Activated T-cell treated with anti-CD3 and anti-CD28 coated beads, Interleukin-2, amount 50 U/mL, for 72 hours (primary cell): ENCODE results near the gene FAM8A1. TPM values are rescaled to one million over a fixed set of nuclear protein-coding genes. Genes with fewer than 3 reads are reported as not detected.

Source experiments
- ATAC-seq, 2 donors: fragments of 150-1000 bp; cut with Tn5 transposase; replicated peaks in 1 of 2; 2 replicates each; pipeline ENCODE4 v1.10.0; 2021; ENCODE audit warnings: moderate library complexity in 2 of 2, mild to moderate bottlenecking in 1 of 2
- DNase-seq, 2 donors: peaks; one replicate each; pipeline ENCODE4 v3.0.0; 2021 to 2022; ENCODE audit warnings: mixed read lengths in 1 of 2
- H3K27ac Mint-ChIP-seq: one replicate; pipeline ENCODE4 v1.8.0; 2022; ENCODE audit warnings: mild to moderate bottlenecking, moderate library complexity, mixed read lengths
- H3K27me3 Mint-ChIP-seq: one replicate; pipeline ENCODE4 v1.8.0; 2022; ENCODE audit warnings: low read depth, mixed read lengths
- H3K36me3 Mint-ChIP-seq, 2 donors: one replicate each; pipeline ENCODE4 v1.8.0; 2022; ENCODE audit warnings: mixed read lengths in 2 of 2, mild to moderate bottlenecking in 1 of 2; ENCODE audit not compliant: insufficient read depth in 2 of 2
- H3K4me1 Mint-ChIP-seq: one replicate; pipeline ENCODE4 v1.8.0; 2022; ENCODE audit warnings: low read depth, mixed read lengths
- H3K4me3 Mint-ChIP-seq, 2 donors: one replicate each; pipeline ENCODE4 v1.8.0; 2022; ENCODE audit warnings: mild to moderate bottlenecking in 2 of 2, mixed read lengths in 2 of 2, moderate library complexity in 2 of 2
- H3K9me3 Mint-ChIP-seq, 2 donors: one replicate each; pipeline ENCODE4 v1.8.0; 2022; ENCODE audit warnings: mixed read lengths in 2 of 2
- total RNA-seq, 2 donors: library from RNA; stranded (reverse); gene quantifications; one replicate each; pipeline ENCODE4 v1.2.3, GENCODE V29; 2022

Gene FAM8A1
- total RNA-seq, 2 donors from 2014 or later, result 6.3 to 7.3 TPM

DNA sequence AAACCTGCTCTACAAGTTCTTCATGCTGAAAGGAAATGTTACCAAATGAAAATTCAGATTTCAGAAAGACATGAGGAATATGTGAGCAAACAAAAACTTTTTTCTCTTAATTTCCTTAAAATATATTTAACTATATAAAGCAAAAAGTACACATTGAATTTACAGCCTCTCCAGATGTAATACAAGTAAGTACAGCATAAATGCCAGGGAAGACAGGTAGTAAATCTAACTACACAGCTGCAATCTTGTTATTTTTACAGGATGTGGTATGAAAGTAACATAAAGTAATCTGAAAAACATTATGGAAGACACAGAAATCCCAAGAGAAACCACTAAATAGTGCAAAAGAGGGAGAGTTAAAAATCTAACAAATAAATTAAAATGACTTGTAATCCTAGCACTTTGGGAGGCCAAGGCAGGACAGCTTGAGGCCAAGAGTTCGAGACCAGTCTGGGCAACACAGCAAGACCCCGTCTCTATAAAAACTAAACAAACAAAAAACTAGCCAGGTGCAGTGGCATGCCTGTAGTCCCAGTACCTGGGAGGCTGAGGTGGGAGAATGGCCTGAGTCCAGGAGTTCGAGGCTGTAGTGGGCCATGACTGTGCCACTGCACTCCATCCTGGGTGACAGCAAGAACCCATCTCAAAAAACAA is 50.7 kb downstream of the FAM8A1 start:
- Mint-ChIP-seq H3K9me3 (no peaks in the 10 kb centered on the region), H3K4me3 (no peak overlapping the region), H3K4me1 (peaks cover 21% of the 10 kb centered on the region), H3K36me3 (peaks cover 10 to 41% of the 10 kb centered on the region in 2 donors), H3K27me3 (no peaks in the 10 kb centered on the region), H3K27ac (no peak overlapping the region)
- DNase-seq, result no peak
- no peak for ATAC-seq

- Mint-ChIP-seq H3K9me3 (no peaks in the 10 kb centered on the region), H3K27me3 (no peaks in the 10 kb centered on the region), H3K4me3 (peak overlapping the region in 1 of 2 donors; percentile 7), H3K27ac (peak overlapping the region; percentile 63), H3K36me3 (peaks cover 5 to 28% of the 10 kb centered on the region in 2 donors), H3K4me1 (peaks cover 26% of the 10 kb centered on the region)
- DNase-seq, result peak in 1 of 2 donors; percentile 3
- peak; percentile 89 to 90 for ATAC-seq
Observed at GRCh38 chr6:17653198-17653882, 53.2 kb downstream of the FAM8A1 start.

- peaks cover 26% of the 10 kb centered on the region for H3K4me1 Mint-ChIP-seq
- ATAC-seq (no peak), DNase-seq (no peak)
- no peaks in the 10 kb centered on the region for H3K27me3 Mint-ChIP-seq
- no peaks in the 10 kb centered on the region for H3K9me3 Mint-ChIP-seq
- H3K4me3 Mint-ChIP-seq, result no peak overlapping the region
- H3K27ac Mint-ChIP-seq, result no peak overlapping the region
- peaks cover 3 to 30% of the 10 kb centered on the region in 2 donors for H3K36me3 Mint-ChIP-seq
Observed at GRCh38 chr6:17656092-17656491, 56.0 kb downstream of the FAM8A1 start.

- Mint-ChIP-seq H3K4me3 (no peak overlapping the region), H3K4me1 (peaks cover 26% of the 10 kb centered on the region), H3K27ac (no peak overlapping the region), H3K27me3 (no peaks in the 10 kb centered on the region), H3K9me3 (no peaks in the 10 kb centered on the region), H3K36me3 (peaks cover 3 to 35% of the 10 kb centered on the region in 2 donors)
- no peak for ATAC-seq
- DNase-seq, result no peak
Observed at GRCh38 chr6:17656644-17657043, 56.5 kb downstream of the FAM8A1 start.

Other genes with a start within 250 kb of the FAM8A1 start
- gene CAP2, start 206.7 kb upstream of the FAM8A1 start, total RNA-seq, result not detected
- 10 to 100 TPM; 59.0 to 61.4 TPM for gene NUP153, start 106.6 kb downstream of the FAM8A1 start, total RNA-seq